HEK293T (cell line): ENCODE measurements around the gene TNNI2.

Experiments
- BHLHE40 ChIP-seq: fragments of 450-650 bp; IDR thresholded peaks from 2 replicates; pipeline ENCODE4 v1.6.1; 2016; ENCODE audit warnings: mild to moderate bottlenecking, moderate library complexity, borderline replicate concordance
- CTBP1 ChIP-seq: fragments of 450-650 bp; IDR thresholded peaks from 2 replicates; pipeline ENCODE4 v1.6.1; 2016; ENCODE audit warnings: borderline replicate concordance
- FOXK2 ChIP-seq: fragments of 450-650 bp; IDR thresholded peaks from 2 replicates; pipeline ENCODE4 v1.6.1; 2016; ENCODE audit warnings: mild to moderate bottlenecking
- FOXM1 ChIP-seq: fragments of 450-650 bp; IDR thresholded peaks from 2 replicates; pipeline ENCODE4 v1.6.1; 2017; ENCODE audit warnings: mild to moderate bottlenecking, borderline replicate concordance
- NFRKB ChIP-seq: fragments of 450-650 bp; IDR thresholded peaks from 2 replicates; pipeline ENCODE4 v1.6.1; 2016; ENCODE audit warnings: mild to moderate bottlenecking, moderate library complexity
- SP1 ChIP-seq: fragments of 450-650 bp; IDR thresholded peaks from 2 replicates; pipeline ENCODE4 v1.6.1; 2017
- TARDBP ChIP-seq: fragments of 450-650 bp; IDR thresholded peaks from 2 replicates; pipeline ENCODE4 v1.6.1; 2016
- ZNF384 ChIP-seq: fragments of 450-650 bp; IDR thresholded peaks from 2 replicates; pipeline ENCODE4 v1.6.1; 2016

GRCh38 chr11:1817511-1817910 is 21.3 kb upstream of the TNNI2 start:
- TF ChIP-seq NFRKB (no peak), FOXK2 (no peak), FOXM1 (no peak), SP1 (no peak), CTBP1 (no peak), TARDBP (no peak), ZNF384 (no peak), BHLHE40 (no peak)
